WTC11 (cell line): Measurements from ENCODE around the gene HDAC7. TPM values are rescaled to one million over a fixed set of nuclear protein-coding genes. Genes with fewer than 3 reads are reported as not detected.

Source experiments
- ATAC-seq: fragments of 200-7000 bp; cut with Tn5 transposase; 2 replicates; pipeline ENCODE4 v1.10.0; 2021; ENCODE audit warnings: mild to moderate bottlenecking, moderate library complexity
- CTCF ChIA-PET: fragments of 300-600 bp; sonication (Branson Sonifier 250); formaldehyde crosslinking; loops from one replicate; lab custom pipeline; 2021; ENCODE audit warnings: antibody characterized with exemption; lab: Charles Lee
- POLR2A ChIA-PET: fragments of 350-600 bp; sonication (Branson Sonifier 250); formaldehyde crosslinking; loops from one replicate; lab custom pipeline; 2021; ENCODE audit warnings: antibody characterized with exemption; lab: Charles Lee
- DNase-seq: peaks from one replicate; pipeline ENCODE4 v3.0.0; 2021; ENCODE audit warnings: low spot score
- H3K27ac Mint-ChIP-seq: 2 replicates; pipeline ENCODE4 v1.8.0; 2021; ENCODE audit warnings: mixed read lengths
- H3K27me3 Mint-ChIP-seq: 2 replicates; pipeline ENCODE4 v1.8.0; 2021; ENCODE audit warnings: low read depth, mild to moderate bottlenecking, moderate library complexity, mixed read lengths
- H3K36me3 Mint-ChIP-seq: 2 replicates; pipeline ENCODE4 v1.8.0; 2021; ENCODE audit warnings: mixed read lengths
- H3K4me1 Mint-ChIP-seq: 2 replicates; pipeline ENCODE4 v1.8.0; 2022; ENCODE audit warnings: mixed read lengths
- H3K4me3 Mint-ChIP-seq: 2 replicates; pipeline ENCODE4 v1.8.0; 2021; ENCODE audit warnings: mild to moderate bottlenecking, moderate library complexity, mixed read lengths
- H3K9me3 Mint-ChIP-seq: 2 replicates; pipeline ENCODE4 v1.8.0; 2021; ENCODE audit warnings: mixed read lengths
- CTCF ChIP-seq: fragments of 200-600 bp; IDR thresholded peaks from 2 replicates; pipeline ENCODE4 v1.8.0; 2022; ENCODE audit warnings: antibody characterized with exemption
- FOXJ3 ChIP-seq: sonication (generic); formaldehyde crosslinking; IDR thresholded peaks from 2 replicates; pipeline ENCODE4 v1.9.0; 2021; ENCODE audit warnings: missing genetic modification reagents, mild to moderate bottlenecking, borderline replicate concordance
- FOXK1 ChIP-seq: sonication (generic); formaldehyde crosslinking; IDR thresholded peaks from 2 replicates; pipeline ENCODE4 v1.8.0; 2022; ENCODE audit warnings: mild to moderate bottlenecking, moderate library complexity, missing genetic modification reagents
- HMGXB4 ChIP-seq: sonication (generic); formaldehyde crosslinking; IDR thresholded peaks from 2 replicates; pipeline ENCODE4 v1.8.1; 2023; ENCODE audit warnings: mild to moderate bottlenecking, moderate library complexity, missing genetic modification reagents
- IRF1 ChIP-seq: sonication (generic); formaldehyde crosslinking; IDR thresholded peaks from 2 replicates; pipeline ENCODE4 v1.8.0; 2023; ENCODE audit warnings: missing genetic modification reagents
- NFATC4 ChIP-seq: fragments of 250-450 bp; sonication (Bioruptor Pico); IDR thresholded peaks from 2 replicates; pipeline ENCODE4 v1.9.0; 2021; ENCODE audit warnings: mild to moderate bottlenecking
- NFE2L1 ChIP-seq: sonication (generic); formaldehyde crosslinking; IDR thresholded peaks from 2 replicates; pipeline ENCODE4 v1.8.1; 2023; ENCODE audit warnings: missing genetic modification reagents
- RORB ChIP-seq: fragments of 250-450 bp; sonication (Bioruptor Pico); IDR thresholded peaks from 2 replicates; pipeline ENCODE4 v1.9.0; 2021; ENCODE audit warnings: mild to moderate bottlenecking
- SP1 ChIP-seq: sonication (generic); formaldehyde crosslinking; conservative IDR thresholded peaks from 2 replicates; pipeline ENCODE4 v1.8.1; 2022; ENCODE audit warnings: missing genetic modification reagents
- STAT6 ChIP-seq: sonication (generic); formaldehyde crosslinking; conservative IDR thresholded peaks from 2 replicates; pipeline ENCODE4 v1.8.1; 2023; ENCODE audit warnings: mild to moderate bottlenecking, low read depth, missing genetic modification reagents, moderate library complexity
- USF1 ChIP-seq: sonication (generic); formaldehyde crosslinking; IDR thresholded peaks from 2 replicates; pipeline ENCODE4 v1.8.0; 2022; ENCODE audit warnings: mild to moderate bottlenecking, missing genetic modification reagents
- ZMAT4 ChIP-seq: fragments of 250-450 bp; sonication (Bioruptor Pico); IDR thresholded peaks from 2 replicates; pipeline ENCODE4 v1.9.0; 2021; ENCODE audit warnings: mild to moderate bottlenecking
- ZNF317 ChIP-seq: sonication (generic); formaldehyde crosslinking; IDR thresholded peaks from 2 replicates; pipeline ENCODE4 v1.8.1; 2023; ENCODE audit warnings: low read depth, mild to moderate bottlenecking, moderate library complexity, missing genetic modification reagents, borderline replicate concordance
- ZNF425 ChIP-seq: fragments of 250-450 bp; sonication (Bioruptor Pico); conservative IDR thresholded peaks from 2 replicates; pipeline ENCODE4 v1.9.0; 2021; ENCODE audit warnings: mild to moderate bottlenecking
- ZNF512 ChIP-seq: sonication (generic); formaldehyde crosslinking; IDR thresholded peaks from 2 replicates; pipeline ENCODE4 v1.8.1; 2022; ENCODE audit warnings: missing genetic modification reagents, borderline replicate concordance
- total RNA-seq: library from RNA; stranded (reverse); gene quantifications from 3 replicates; pipeline ENCODE4 v1.2.3, GENCODE V29; 2021

The HDAC7 gene
- total RNA-seq, 1 experiment from 2014 or later = 111 TPM

GRCh38 chr12:47746073-47746472, 73.6 kb downstream of the HDAC7 start:
- H3K9me3 Mint-ChIP-seq = no peaks in the 10 kb centered on the region
- peaks cover 33% of the 10 kb centered on the region for H3K4me1 Mint-ChIP-seq
- no peak for DNase-seq
- peaks cover 7% of the 10 kb centered on the region; the same call in 1 of the 2 replicates for H3K27me3 Mint-ChIP-seq
- ATAC-seq = no peak
- CTCF ChIA-PET = interaction anchor here (2.0 to 2.3 kb wide), 2 partner anchors 12 to 21 kb away, joined by 7 to 12 read pairs; partner anchors contain the start of gene RAPGEF3
- POLR2A ChIA-PET = no interaction called here
- H3K27ac Mint-ChIP-seq = no peak overlapping the region
- H3K4me3 Mint-ChIP-seq = no peak overlapping the region
- no peak for TF ChIP-seq ZMAT4 (CRISPR knock-in tag)
- no peak for TF ChIP-seq ZNF317 (CRISPR knock-in tag)
- TF ChIP-seq HMGXB4 = no peak
- no peak for TF ChIP-seq NFATC4 (CRISPR knock-in tag)
- TF ChIP-seq CTCF = no peak
- no peak for TF ChIP-seq USF1 (CRISPR knock-in tag)
- no peak for TF ChIP-seq ZNF512 (CRISPR knock-in tag)
- no peak for TF ChIP-seq FOXK1 (CRISPR knock-in tag)
- H3K36me3 Mint-ChIP-seq = no peaks in the 10 kb centered on the region

- no peak for DNase-seq
- H3K36me3 Mint-ChIP-seq = no peaks in the 10 kb centered on the region
- CTCF ChIA-PET = interaction anchor here (2.1 to 15.4 kb wide), 8 partner anchors 10 to 95 kb away, joined by 6 to 735 read pairs (median 46); partner anchors contain the start of genes RAPGEF3, RPAP3 and SLC48A1
Measured at GRCh38 chr12:47745485-47746041, 74.1 kb downstream of the HDAC7 start.

GRCh38 chr12:47744778-47745436, 74.8 kb downstream of the HDAC7 start:
- ChIA-PET POLR2A (interaction anchor here (1.3 to 3.4 kb wide), 2 partner anchors 15 to 34 kb away, joined by 3 to 17 read pairs; no protein-coding TSS in a partner anchor), CTCF (interaction anchor here (0.7 to 15.4 kb wide), 12 partner anchors 11 to 197 kb away, joined by 3 to 735 read pairs (median 36); partner anchors contain the start of genes HDAC7, RAPGEF3, RPAP3 and SLC48A1)
- DNase-seq (no peak), ATAC-seq (no peak)
- Mint-ChIP-seq H3K4me3 (no peak overlapping the region), H3K27ac (no peak overlapping the region), H3K4me1 (peaks cover 33% of the 10 kb centered on the region), H3K9me3 (no peaks in the 10 kb centered on the region), H3K36me3 (no peaks in the 10 kb centered on the region), H3K27me3 (peaks cover 7% of the 10 kb centered on the region; the same call in 1 of the 2 replicates)
- TF ChIP-seq SP1 (no peak), NFE2L1 (CRISPR knock-in tag) (no peak), FOXJ3 (CRISPR knock-in tag) (no peak), STAT6 (CRISPR knock-in tag) (no peak), IRF1 (CRISPR knock-in tag) (no peak), ZNF425 (CRISPR knock-in tag) (no peak)

More at GRCh38 chr12:47745485-47746041, 74.1 kb downstream of the HDAC7 start:
- no peak overlapping the region for H3K4me3 Mint-ChIP-seq
- POLR2A ChIA-PET = interaction anchor here (3.4 kb wide), 1 partner anchor 33 kb away, joined by 17 read pairs; no protein-coding TSS in a partner anchor
- TF ChIP-seq RORB (CRISPR knock-in tag) = no peak
- H3K27ac Mint-ChIP-seq = no peak overlapping the region
- peaks cover 7% of the 10 kb centered on the region; the same call in 1 of the 2 replicates for H3K27me3 Mint-ChIP-seq
- peaks cover 33% of the 10 kb centered on the region for H3K4me1 Mint-ChIP-seq
- no peak for ATAC-seq
- H3K9me3 Mint-ChIP-seq = no peaks in the 10 kb centered on the region
